Adipose tissue (tissue), 3 donors: ENCODE measurements around the gene ILF2. TPM values are rescaled to one million over a fixed set of nuclear protein-coding genes. Genes with fewer than 3 reads are reported as not detected.

Experiments
- H3K27ac ChIP-seq: one replicate; pipeline ENCODE4 v1.5.1; 2013; ENCODE audit warnings: low read depth, low read length
- WGBS, 3 donors: extraction: QIAGEN DNeasy Blood & Tissue Kit; methylation state at CpG; one replicate each; pipeline ENCODE4 v1.1.7; 2013; 5-methylcytosine and 5-hydroxymethylcytosine counted together
- polyA plus RNA-seq, 3 donors: library from polyadenylated mRNA; stranded (reverse); fragments of 200-250 nt; gene quantifications; one replicate each; pipeline ENCODE4 v1.2.3, GENCODE V29; 2013
- donor health status: healthy with polysubstance abuse.
- donor health status: Bipolar disorder and iron deficiency.
- donor health status: healthy.

Gene ILF2
- polyA plus RNA-seq, 3 donors: 56.3 to 111 (median 89.5) TPM

DNA sequence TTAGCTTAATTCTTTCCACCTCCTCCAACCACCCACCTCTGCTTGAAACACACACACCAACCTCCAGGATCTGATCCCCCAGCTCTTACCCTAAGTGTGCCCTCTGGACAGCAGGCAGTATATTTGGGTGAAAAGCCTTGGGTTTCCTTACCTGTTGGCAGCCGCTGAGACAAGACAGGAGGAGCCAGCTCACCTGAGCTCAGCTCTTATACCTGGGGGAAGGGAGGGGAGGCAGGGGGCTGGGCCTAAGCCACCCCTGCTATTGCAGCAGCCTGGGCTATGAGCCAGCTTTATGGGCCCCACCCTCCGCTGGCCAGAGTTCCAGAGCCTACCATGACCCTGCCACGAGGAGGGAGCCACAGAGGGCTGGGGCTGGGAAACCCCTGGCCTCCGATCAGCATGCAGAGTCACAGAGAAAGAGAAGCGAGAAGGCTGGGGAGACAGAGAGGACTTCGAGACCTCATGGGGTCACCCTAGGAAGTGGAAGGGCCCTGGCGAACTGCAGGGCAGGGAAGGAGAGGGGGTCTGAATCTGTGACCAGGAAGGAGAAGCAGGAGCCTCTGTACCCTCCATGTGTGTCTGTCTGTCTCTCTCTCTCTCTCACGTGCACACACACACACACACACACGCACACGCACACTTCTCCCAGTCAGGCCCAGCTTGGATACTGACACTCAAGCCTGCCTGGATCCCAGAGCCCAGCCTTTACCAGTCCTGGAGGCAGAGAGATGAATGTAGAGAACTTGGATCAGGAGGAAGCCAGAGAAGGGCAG lies 54.5 kb downstream of the ILF2 start, which contains the start of gene S100A14:
Gene S100A14, minus strand, starts transcription at position 182 of the 773 bp plus-strand sequence. CDS start 467 bp downstream, outside the sequence.
- no peak within 1 kb of the TSS for H3K27ac ChIP-seq
- 65 to 73% (median 70%) methylated on average over 9 to 10 of the region's 10 CpGs for WGBS, 3 donors

DNA sequence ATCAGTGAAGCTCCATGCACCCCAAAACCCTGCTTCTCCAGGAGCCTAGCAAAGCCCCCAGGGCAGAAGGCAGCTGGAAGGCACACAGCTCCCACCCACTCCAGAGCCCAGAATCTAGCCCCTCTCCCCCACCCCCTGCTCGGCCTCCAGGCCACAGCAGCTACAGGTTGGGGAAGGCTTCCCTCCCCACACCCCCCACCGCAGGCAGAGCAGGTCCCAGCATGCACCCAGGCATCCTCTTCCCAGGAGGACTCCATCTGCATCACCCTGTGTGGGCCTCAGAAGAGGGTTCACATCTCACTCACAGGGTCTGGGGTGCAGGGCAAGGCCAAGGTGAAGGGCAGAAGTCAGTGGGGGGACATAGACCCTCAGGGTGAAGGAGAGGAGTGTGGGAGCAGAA lies 55.4 kb downstream of the ILF2 start:
- no peak overlapping the region for H3K27ac ChIP-seq
- 81 to 98% (median 88%) methylated on average over 2 of the region's 2 CpGs for WGBS, 3 donors

DNA sequence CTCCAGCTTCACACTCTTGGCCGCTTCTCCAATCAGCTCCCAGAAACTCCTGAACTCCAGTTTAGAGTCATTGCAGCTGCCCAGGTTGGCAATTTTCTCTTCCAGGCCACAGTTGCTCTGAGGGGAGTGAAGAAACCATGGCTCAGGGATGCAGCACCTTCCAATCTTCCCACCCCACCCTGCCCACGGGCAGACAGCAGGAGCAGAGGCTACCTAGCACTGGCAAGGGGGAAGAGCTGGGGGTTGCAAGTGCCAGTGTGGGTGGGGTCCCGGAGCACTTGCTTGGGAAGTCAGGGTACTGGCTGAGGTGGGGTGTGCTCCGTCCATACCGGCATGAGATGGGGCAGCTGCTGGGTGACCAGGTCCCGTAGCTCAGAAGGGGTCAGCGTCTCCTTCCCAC lies 55.9 kb downstream of the ILF2 start:
- no peak overlapping the region for H3K27ac ChIP-seq
- 91 to 93% (median 92%) methylated on average over 7 of the region's 7 CpGs for WGBS, 3 donors

DNA sequence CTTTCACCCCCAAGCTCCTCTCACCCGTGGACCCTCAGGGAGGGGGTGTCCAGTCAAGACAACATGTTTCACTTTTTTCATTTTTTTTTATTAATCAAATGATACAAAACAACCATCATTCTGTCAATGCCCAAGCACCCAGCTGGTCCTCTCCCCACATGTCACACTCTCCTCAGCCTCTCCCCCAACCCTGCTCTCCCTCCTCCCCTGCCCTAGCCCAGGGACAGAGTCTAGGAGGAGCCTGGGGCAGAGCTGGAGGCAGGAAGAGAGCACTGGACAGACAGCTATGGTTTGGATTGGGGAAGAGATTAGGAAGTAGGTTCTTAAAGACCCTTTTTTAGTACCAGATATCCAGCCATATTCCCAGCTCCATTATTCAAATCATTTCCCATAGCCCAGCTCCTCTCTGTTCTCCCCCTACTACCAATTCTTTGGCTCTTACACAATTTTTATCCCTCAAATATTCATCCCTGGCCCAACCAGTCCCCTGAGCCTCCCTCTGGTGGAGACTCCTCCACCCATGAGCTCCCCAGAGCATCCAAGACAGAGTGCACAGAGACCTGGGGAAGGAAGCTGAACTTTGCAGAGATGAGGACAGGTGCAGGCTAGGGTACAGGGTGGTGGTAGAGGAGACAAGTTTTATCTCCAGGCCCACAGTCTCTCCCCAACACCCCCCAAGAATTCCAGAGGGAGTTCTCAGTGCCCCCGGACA lies 56.4 kb downstream of the ILF2 start:
- no peak overlapping the region for H3K27ac ChIP-seq
- WGBS, 3 donors: 64 to 89% (median 76%) methylated on average over 2 of the region's 2 CpGs

DNA sequence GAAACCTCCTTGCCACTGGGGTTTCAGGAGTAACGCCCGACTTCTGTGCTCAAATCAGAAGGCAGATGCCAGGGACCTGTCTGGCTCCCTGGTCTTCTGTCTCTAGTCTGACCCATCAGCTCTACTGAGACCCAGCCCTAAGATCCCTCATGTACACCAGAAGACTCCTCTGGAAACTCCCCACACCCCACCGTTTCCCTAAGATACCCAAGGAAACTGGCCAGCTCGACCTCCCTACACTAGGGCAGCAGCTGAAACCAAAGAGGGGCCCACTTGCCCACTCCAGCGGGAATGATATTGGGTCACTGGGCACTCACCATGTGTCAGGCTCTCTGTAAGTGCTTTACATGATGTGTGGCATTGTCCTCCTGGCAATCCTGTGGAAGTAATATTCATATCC lies 57.4 kb downstream of the ILF2 start:
- H3K27ac ChIP-seq: no peak overlapping the region
- 78 to 88% (median 80%) methylated on average over 5 of the region's 5 CpGs for WGBS, 3 donors

DNA sequence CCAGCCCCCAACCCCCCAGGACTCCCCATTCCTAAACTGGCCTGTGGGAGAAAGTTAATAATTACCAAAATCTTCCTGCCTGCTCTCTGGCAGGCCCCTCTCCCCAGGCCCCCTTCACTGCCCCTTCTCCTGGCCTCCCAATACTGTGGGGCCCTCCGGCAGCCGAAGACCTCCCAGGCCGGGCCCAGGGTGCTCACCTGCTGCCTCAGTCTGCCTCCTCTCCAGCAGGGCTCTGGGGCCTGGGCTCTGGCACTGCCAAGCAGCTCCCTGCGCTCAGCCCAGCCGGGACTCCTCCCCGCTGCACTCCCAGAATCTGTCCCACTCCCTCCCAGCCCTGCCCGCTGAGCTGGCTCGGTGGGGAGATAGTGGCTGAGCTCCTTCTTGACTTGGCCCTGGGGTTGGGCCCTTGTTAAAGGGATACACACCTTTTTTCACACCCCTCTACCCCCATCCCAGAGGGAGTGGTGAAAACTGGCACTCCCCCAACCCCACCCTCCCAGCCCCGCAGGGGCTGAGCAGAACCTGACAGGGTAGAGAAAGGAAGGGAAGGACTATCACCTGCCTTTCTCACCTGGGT lies 58.0 kb downstream of the ILF2 start, which contains the start of gene S100A16:
Gene S100A16, minus strand, starts transcription at position 383 of the 577 bp plus-strand sequence. CDS start 4,986 bp downstream, outside the sequence.
- WGBS, 3 donors: 30 to 60% (median 53%) methylated on average over 9 of the region's 9 CpGs
- H3K27ac ChIP-seq: peak within 1 kb of the TSS; percentile 21

DNA sequence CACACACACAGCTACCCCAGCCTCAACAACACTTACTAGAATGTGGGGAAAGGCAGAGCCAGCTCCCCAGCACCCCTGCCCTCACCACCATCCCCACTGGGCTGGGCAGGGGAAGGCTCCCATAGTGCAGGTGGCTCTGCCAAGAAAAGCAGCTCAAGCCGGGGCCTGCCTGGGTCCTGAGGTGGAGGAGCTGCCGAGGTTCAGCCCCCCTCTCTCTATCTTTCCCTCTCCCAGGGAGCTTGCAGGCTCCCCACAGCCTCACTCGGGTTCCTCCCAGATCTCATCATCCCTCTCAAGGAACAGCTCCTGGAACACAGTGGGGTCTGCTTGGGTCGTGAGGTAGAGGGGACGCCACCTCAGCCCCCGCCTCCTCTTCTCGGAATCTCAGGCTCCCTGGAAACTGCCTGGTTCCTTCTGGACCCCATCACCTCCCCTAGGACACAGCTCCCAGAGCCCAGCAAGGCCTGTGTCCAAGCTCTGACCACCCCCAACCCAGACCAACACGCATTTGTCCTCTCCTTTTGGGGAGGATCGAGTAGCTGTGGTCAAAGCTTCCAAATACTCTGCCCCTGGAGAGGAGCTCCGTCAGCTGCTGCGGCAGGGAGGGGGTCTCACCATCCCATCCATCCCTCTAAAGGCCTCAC lies 58.6 kb downstream of the ILF2 start:
- peak overlapping the region; percentile 21 for H3K27ac ChIP-seq
- 26 to 67% (median 60%) methylated on average over 10 to 11 of the region's 11 CpGs for WGBS, 3 donors

Other genes starting within 250 kb of the ILF2 start
- under 1 TPM in 1 of 3 donors, not detected in 2; 0.76 TPM for gene S100A7, start 210.3 kb downstream of the ILF2 start, polyA plus RNA-seq
- 1,000 to 10,000 TPM in 2 of 3 donors, 100 to 1,000 TPM in 1; 125 to 3,055 (median 1,599) TPM for gene S100A6, start 135.0 kb downstream of the ILF2 start, polyA plus RNA-seq
- gene S100A5, start 130.1 kb downstream of the ILF2 start, polyA plus RNA-seq: under 1 TPM in 1 of 3 donors, not detected in 2; 0.90 TPM
- gene S100A4, start 125.2 kb downstream of the ILF2 start, polyA plus RNA-seq: 1,000 to 10,000 TPM in 1 of 3 donors, 100 to 1,000 TPM in 1, 10 to 100 TPM in 1; 46.0 to 3,087 (median 447) TPM
- gene S100A3, start 121.7 kb downstream of the ILF2 start, polyA plus RNA-seq: 1 to 10 TPM in 2 of 3 donors, under 1 TPM in 1; 0.37 to 7.2 (median 7.0) TPM
- 1 to 10 TPM in 2 of 3 donors, under 1 TPM in 1; 0.52 to 4.4 (median 2.1) TPM for gene S100A2, start 105.1 kb downstream of the ILF2 start, polyA plus RNA-seq
- gene S100A16, start 57.9 kb downstream of the ILF2 start, polyA plus RNA-seq: 100 to 1,000 TPM in 2 of 3 donors, 10 to 100 TPM in 1; 30.9 to 175 (median 160) TPM
- 10 to 100 TPM in 1 of 3 donors, 1 to 10 TPM in 2; 1.6 to 12.9 (median 9.7) TPM for gene S100A14, start 54.7 kb downstream of the ILF2 start, polyA plus RNA-seq
- 100 to 1,000 TPM in 2 of 3 donors, 10 to 100 TPM in 1; 51.7 to 532 (median 205) TPM for gene S100A13, start 43.5 kb downstream of the ILF2 start, polyA plus RNA-seq
- 100 to 1,000 TPM in 1 of 3 donors, 10 to 100 TPM in 1, 1 to 10 TPM in 1; 6.7 to 100 (median 31.7) TPM for gene S100A1, start 42.6 kb downstream of the ILF2 start, polyA plus RNA-seq
- 10 to 100 TPM; 35.6 to 43.7 (median 40.3) TPM for gene CHTOP, start 36.9 kb downstream of the ILF2 start, polyA plus RNA-seq
- gene SNAPIN, start 12.3 kb downstream of the ILF2 start, polyA plus RNA-seq: 10 to 100 TPM; 15.2 to 52.2 (median 49.1) TPM
- 100 to 1,000 TPM in 1 of 3 donors, 10 to 100 TPM in 2; 14.9 to 176 (median 81.7) TPM for gene NPR1, start 7.7 kb upstream of the ILF2 start, polyA plus RNA-seq
- 10 to 100 TPM; 17.8 to 31.3 (median 28.0) TPM for gene INTS3, start 57.1 kb upstream of the ILF2 start, polyA plus RNA-seq
- 100 to 1,000 TPM in 1 of 3 donors, 10 to 100 TPM in 2; 22.2 to 111 (median 83.7) TPM for gene SLC27A3, start 104.4 kb upstream of the ILF2 start, polyA plus RNA-seq